ENCODE results near the gene BBS2.

- TF ChIP-seq RAD21 (IDR thresholded peaks at IDR 0.05) (no peak), YY1 (IDR thresholded peaks at IDR 0.05) (no peak), TAF1 (conservative IDR thresholded peaks at IDR 0.05) (no peak), HNF4A (conservative IDR thresholded peaks at IDR 0.05) (no peak), REST (IDR thresholded peaks at IDR 0.05) (no peak), EGR1 (IDR thresholded peaks at IDR 0.05; ENCODE audit: low read depth in 2 of 2) (no peak), SP1 (IDR thresholded peaks at IDR 0.05) (no peak)
- TF ChIP-seq, protein P1, sequence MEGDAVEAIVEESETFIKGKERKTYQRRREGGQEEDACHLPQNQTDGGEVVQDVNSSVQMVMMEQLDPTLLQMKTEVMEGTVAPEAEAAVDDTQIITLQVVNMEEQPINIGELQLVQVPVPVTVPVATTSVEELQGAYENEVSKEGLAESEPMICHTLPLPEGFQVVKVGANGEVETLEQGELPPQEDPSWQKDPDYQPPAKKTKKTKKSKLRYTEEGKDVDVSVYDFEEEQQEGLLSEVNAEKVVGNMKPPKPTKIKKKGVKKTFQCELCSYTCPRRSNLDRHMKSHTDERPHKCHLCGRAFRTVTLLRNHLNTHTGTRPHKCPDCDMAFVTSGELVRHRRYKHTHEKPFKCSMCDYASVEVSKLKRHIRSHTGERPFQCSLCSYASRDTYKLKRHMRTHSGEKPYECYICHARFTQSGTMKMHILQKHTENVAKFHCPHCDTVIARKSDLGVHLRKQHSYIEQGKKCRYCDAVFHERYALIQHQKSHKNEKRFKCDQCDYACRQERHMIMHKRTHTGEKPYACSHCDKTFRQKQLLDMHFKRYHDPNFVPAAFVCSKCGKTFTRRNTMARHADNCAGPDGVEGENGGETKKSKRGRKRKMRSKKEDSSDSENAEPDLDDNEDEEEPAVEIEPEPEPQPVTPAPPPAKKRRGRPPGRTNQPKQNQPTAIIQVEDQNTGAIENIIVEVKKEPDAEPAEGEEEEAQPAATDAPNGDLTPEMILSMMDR (IDR thresholded peaks at IDR 0.05; ENCODE audit: low read depth, low read length, missing input control) = no peak
- TF ChIP-seq, protein P2, sequence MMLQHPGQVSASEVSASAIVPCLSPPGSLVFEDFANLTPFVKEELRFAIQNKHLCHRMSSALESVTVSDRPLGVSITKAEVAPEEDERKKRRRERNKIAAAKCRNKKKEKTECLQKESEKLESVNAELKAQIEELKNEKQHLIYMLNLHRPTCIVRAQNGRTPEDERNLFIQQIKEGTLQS (IDR thresholded peaks at IDR 0.05) = no peak
Measured at GRCh38 chr16:56558024-56558747, 38.4 kb upstream of the BBS2 start.

Measured in liver (tissue), 3 donors.